A673 (cell line): ENCODE data around the gene TMEM54. TPM values are rescaled to one million over a fixed set of nuclear protein-coding genes. Genes with fewer than 3 reads are reported as not detected.

Experiments used
- BruUV-seq: library from RNA; stranded (reverse); fragments of 400-500 nt; replicated peaks from 2 replicates; lab custom pipeline; 2021; lab: Mats Ljungman, UMichigan
- CTCF ChIA-PET: fragments of 300-600 bp; sonication (Branson Sonifier 250); formaldehyde crosslinking; loops from one replicate; lab custom pipeline; 2022; ENCODE audit warnings: antibody characterized with exemption; lab: Charles Lee
- POLR2A ChIA-PET: fragments of 300-600 bp; sonication (Branson Sonifier 250); formaldehyde crosslinking; loops from one replicate; lab custom pipeline; 2022; ENCODE audit warnings: antibody characterized with exemption; ENCODE audit not compliant: low non-redundant PET; lab: Charles Lee
- DNase-seq: peaks from one replicate; pipeline ENCODE4 v3.0.0-alpha.2; 2015; ENCODE audit warnings: low spot score
- H3K27ac ChIP-seq: fragments of 200-600 bp; sonication (generic); 2 replicates; pipeline ENCODE4 v1.5.1; 2016; ENCODE audit warnings: mixed run types, low read depth, mild to moderate bottlenecking, mixed read lengths, antibody characterized with exemption, low read length; ENCODE audit not compliant: poor library complexity, severe bottlenecking
- H3K27me3 ChIP-seq: fragments of 200-600 bp; sonication (generic); replicated peaks from 2 replicates; pipeline ENCODE4 v1.6.1; 2017; ENCODE audit warnings: mixed run types, low read depth, mild to moderate bottlenecking, mixed read lengths, antibody characterized with exemption, low read length; ENCODE audit not compliant: insufficient read depth, poor library complexity
- H3K36me3 ChIP-seq: fragments of 200-600 bp; sonication (generic); 2 replicates; pipeline ENCODE4 v1.6.1; 2016; ENCODE audit warnings: mixed run types, mild to moderate bottlenecking, mixed read lengths, antibody characterized with exemption, low read length; ENCODE audit not compliant: insufficient read depth, poor library complexity, severe bottlenecking
- H3K4me1 ChIP-seq: fragments of 200-600 bp; sonication (generic); 2 replicates; pipeline ENCODE4 v1.6.1; 2017; ENCODE audit warnings: mixed run types, mild to moderate bottlenecking, mixed read lengths, antibody characterized with exemption, low read length; ENCODE audit not compliant: insufficient read depth, poor library complexity, severe bottlenecking
- H3K4me3 ChIP-seq: fragments of 200-600 bp; sonication (generic); 2 replicates; pipeline ENCODE4 v1.5.1; 2016; ENCODE audit warnings: low read depth, mixed run types, mild to moderate bottlenecking, mixed read lengths, low read length; ENCODE audit not compliant: poor library complexity, severe bottlenecking
- H3K9me3 ChIP-seq: fragments of 200-600 bp; sonication (generic); 2 replicates; pipeline ENCODE4 v1.6.1; 2016; ENCODE audit warnings: mixed run types, low read depth, mild to moderate bottlenecking, mixed read lengths, antibody characterized with exemption, low read length; ENCODE audit not compliant: poor library complexity, severe bottlenecking
- CTCF ChIP-seq: fragments of 300-800, 200-600 bp; sonication (generic); conservative IDR thresholded peaks from 2 replicates; pipeline ENCODE4 v1.5.1; 2017; ENCODE audit warnings: low read depth, mild to moderate bottlenecking, antibody characterized with exemption, low read length, moderate library complexity, mixed read lengths
- EZH2 ChIP-seq: fragments of 200-600 bp; sonication (generic); IDR thresholded peaks from 2 replicates; pipeline ENCODE4 v1.6.1; 2017; ENCODE audit warnings: borderline replicate concordance, low read depth, mild to moderate bottlenecking, mixed read lengths, antibody characterized with exemption, low read length; ENCODE audit not compliant: poor library complexity, severe bottlenecking
- intact Hi-C: fragments of 100-400 bp; cut with micrococcal nuclease; formaldehyde crosslinking; loops from one replicate; pipeline ENCODE4 v1.10.0; 2022; ENCODE audit not compliant: unreplicated experiment
- total RNA-seq: library from RNA; stranded (reverse); gene quantifications from 2 replicates; pipeline ENCODE4 v1.2.3, GENCODE V29; 2021

Gene TMEM54
- total RNA-seq, 1 experiment from 2014 or later = 3.2 TPM

GRCh38 chr1:32869923-32870614 is 31.1 kb downstream of the TMEM54 start:
- H3K9me3 ChIP-seq = no peaks in the 10 kb centered on the region
- TF ChIP-seq CTCF (no peak), EZH2 (no peak)
- H3K4me1 ChIP-seq = peaks cover 5% of the 10 kb centered on the region
- DNase-seq = no peak
- ChIA-PET CTCF (no interaction called here), POLR2A (no interaction called here)
- no peaks in the 10 kb centered on the region for H3K36me3 ChIP-seq
- H3K27me3 ChIP-seq = no peaks in the 10 kb centered on the region
- intact Hi-C loops = loop anchor here (5.0 to 10.0 kb wide), 2 partner anchors 158 to 355 kb away; no protein-coding TSS in a partner anchor
- H3K27ac ChIP-seq = no peak overlapping the region
- H3K4me3 ChIP-seq = peak overlapping the region; percentile 15
- BruUV-seq = no TSS peak

GRCh38 chr1:32868806-32869455 is 32.3 kb downstream of the TMEM54 start:
- Histone ChIP-seq H3K4me1 (peaks cover 5% of the 10 kb centered on the region), H3K36me3 (no peaks in the 10 kb centered on the region), H3K27me3 (no peaks in the 10 kb centered on the region), H3K27ac (no peak overlapping the region), H3K9me3 (no peaks in the 10 kb centered on the region), H3K4me3 (no peak overlapping the region)
- CTCF ChIA-PET = interaction anchor here (0.6 kb wide), 1 partner anchor 721 kb away, joined by 5 read pairs; no protein-coding TSS in a partner anchor
- POLR2A ChIA-PET = no interaction called here
- no peak for TF ChIP-seq EZH2
- TF ChIP-seq CTCF = no peak
- no peak for DNase-seq
- BruUV-seq = no TSS peak
- intact Hi-C loops = no loop called here

- intact Hi-C loops = no loop called here
- TF ChIP-seq CTCF = no peak
- TF ChIP-seq EZH2 = no peak
- ChIA-PET POLR2A (no interaction called here), CTCF (interaction anchor here (0.6 kb wide), 1 partner anchor 722 kb away, joined by 5 read pairs; no protein-coding TSS in a partner anchor)
- H3K9me3 ChIP-seq = no peaks in the 10 kb centered on the region
- no peak overlapping the region for H3K27ac ChIP-seq
- no peak for DNase-seq
- BruUV-seq = no TSS peak
- H3K36me3 ChIP-seq = peaks cover 3% of the 10 kb centered on the region
- H3K4me1 ChIP-seq = peaks cover 5% of the 10 kb centered on the region
- no peaks in the 10 kb centered on the region for H3K27me3 ChIP-seq
- H3K4me3 ChIP-seq = no peak overlapping the region
Observed at GRCh38 chr1:32868085-32868484, 33.1 kb downstream of the TMEM54 start.
